PFSK-1 (cell line): ENCODE data around the gene EPB41L4B.

ENCODE experiments used
- POLR2AphosphoS5 ChIP-seq: IDR thresholded peaks from 2 replicates; pipeline ENCODE4 v1.6.1; 2012; ENCODE audit warnings: low read depth, mild to moderate bottlenecking, control low read depth, low read length, moderate library complexity
- SIN3A ChIP-seq: IDR thresholded peaks from 2 replicates; pipeline ENCODE4 v1.6.1; 2012; ENCODE audit warnings: mild to moderate bottlenecking, low read length, moderate library complexity, borderline replicate concordance; ENCODE audit not compliant: insufficient read depth
- TAF1 ChIP-seq: IDR thresholded peaks from 2 replicates; pipeline ENCODE4 v1.6.1; 2012; ENCODE audit warnings: low read length, control low read depth, borderline replicate concordance; ENCODE audit not compliant: insufficient read depth

- no peak for TF ChIP-seq SIN3A
- no peak for TF ChIP-seq POLR2AphosphoS5
- no peak for TF ChIP-seq TAF1
These were observed 107.4 kb downstream of the EPB41L4B start for GRCh38 chr9:109213285-109214121.
